ENCODE results near the gene POU4F1.
"Not testable (repeated sequence)": the region's sequence is repeated elsewhere in the genome, so short reads cannot be mapped to it uniquely, and the experiment has no call there.

Gene POU4F1

GRCh38 chr13:78603240-78603957, at the start of gene POU4F1:
TSS of gene POU4F1 (minus strand) at chr13:78603552. CDS start at chr13:78603326, 226 bp downstream.
- peak; percentile 26 for DNase-seq

DNA sequence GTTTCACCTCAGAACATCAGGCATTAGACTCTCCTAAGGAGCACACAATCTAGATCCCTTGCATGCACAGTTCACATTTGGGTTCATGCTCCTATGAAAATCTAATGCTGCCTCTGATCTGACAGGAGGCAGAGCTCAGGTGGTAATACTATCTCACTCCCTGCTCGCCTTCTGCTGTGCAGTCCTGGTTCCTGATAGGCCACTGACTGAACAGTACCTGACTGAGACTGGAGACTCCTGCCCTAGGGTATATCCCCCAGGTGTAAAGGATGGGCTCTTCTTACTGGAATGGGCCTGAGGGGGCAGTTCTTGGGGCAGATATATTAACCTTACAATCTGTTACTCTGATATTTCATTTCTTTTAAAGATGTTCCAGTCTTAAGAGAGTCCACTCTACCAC, 49.3 kb upstream of the POU4F1 start:
- no peak for DNase-seq

- DNase-seq = no peak
Measured at GRCh38 chr13:78650717-78651083, 47.3 kb upstream of the POU4F1 start.

- no peak for DNase-seq
Measured at GRCh38 chr13:78649997-78650716, 46.8 kb upstream of the POU4F1 start.

- not testable (repeated sequence) for DNase-seq
Measured at GRCh38 chr13:78647109-78647678, 43.8 kb upstream of the POU4F1 start.

- DNase-seq = no peak
Measured at GRCh38 chr13:78638216-78638615, 34.9 kb upstream of the POU4F1 start.

DNA sequence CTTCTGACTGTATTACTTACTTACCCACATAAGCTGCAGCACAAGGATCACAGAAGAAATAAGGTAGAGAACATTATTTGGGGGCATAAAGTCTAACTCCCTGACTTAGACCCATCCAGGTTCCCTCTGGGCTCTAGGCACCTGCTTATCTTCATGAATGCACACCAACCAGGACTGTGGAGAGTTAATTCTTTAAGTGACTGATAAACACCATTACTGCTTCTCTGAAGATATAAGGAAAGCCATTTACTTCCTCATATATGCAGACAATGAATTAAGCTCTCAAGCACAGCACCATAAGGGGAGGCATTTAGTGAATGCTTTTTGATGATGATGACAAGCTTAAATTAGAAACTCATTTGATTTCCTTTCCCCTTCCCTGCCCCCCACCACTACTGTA, 33.1 kb upstream of the POU4F1 start:
- no peak for DNase-seq

- no peak for DNase-seq
Measured at GRCh38 chr13:78632996-78633395, 29.6 kb upstream of the POU4F1 start.

DNA sequence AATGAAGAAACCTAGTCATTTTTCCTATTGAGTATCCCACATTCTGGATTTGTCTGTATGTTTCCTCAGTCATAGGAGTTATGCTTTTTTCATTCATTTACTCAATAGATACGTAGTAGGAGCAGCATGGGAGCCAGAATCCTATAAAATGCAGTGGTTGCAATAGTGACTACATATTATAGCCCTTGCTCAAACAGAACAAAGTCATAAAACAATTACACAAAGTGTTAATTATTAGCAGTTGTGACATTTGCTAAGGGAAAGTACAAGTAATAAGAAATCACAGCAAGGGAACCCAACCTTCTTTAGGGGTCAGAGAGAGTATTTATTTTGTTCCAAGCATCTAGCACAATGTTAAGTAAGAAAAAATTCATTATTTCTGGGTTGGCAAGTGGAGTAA, 27.7 kb upstream of the POU4F1 start:
- DNase-seq = no peak

DNA sequence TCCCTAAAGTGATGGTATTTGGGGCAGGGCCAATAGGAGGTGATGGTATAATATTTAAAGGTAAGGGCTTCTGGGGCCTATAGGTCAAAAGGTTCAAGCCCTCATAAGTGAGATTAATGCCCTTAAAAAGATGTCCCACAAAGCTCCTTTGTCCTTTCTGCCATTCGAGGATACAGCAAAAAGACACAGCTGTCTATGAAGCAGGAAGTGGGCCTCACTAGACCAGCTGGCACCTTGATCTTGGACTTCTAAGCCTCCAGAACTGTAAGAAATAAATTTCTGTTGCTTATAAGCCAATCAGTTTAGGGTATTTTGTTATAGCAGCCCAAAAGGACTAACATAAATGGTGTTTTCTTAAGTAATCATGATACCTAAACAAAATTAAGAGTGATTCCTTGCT, 27.2 kb upstream of the POU4F1 start:
- DNase-seq = no peak

GRCh38 chr13:78625384-78625783, 22.0 kb upstream of the POU4F1 start:
- DNase-seq = no peak

GRCh38 chr13:78623132-78623531, 19.8 kb upstream of the POU4F1 start:
- DNase-seq = no peak

DNA sequence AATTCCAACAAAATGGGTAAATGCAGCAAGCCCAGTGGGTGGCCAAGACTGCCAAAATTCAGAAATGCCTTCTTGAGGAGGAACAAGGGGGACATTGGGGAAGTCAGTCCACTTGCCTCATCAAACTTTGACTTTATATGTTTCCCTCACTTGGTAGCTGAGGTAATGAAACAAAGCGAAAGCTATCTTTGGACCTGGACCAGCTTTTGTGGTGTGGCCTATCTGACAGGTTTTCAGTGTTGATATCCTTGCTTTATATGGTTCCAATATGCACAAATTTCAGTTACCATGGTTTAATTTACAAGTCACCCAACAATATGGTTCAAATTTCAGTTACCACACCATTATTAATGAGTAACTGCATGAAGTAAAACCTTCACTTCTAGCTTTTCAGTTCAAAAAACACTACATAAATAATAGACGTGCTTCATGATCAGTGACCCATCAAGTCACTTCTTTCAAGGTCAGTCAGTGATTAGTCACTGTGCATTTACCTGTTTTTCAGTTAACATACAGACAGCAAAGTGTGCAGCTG, 17.7 kb upstream of the POU4F1 start:
- DNase-seq = no peak

- DNase-seq = no peak
Measured at GRCh38 chr13:78618411-78618810, 15.1 kb upstream of the POU4F1 start.

GRCh38 chr13:78611040-78611439, 7.7 kb upstream of the POU4F1 start:
- no peak for DNase-seq

GRCh38 chr13:78610381-78610883, 7.1 kb upstream of the POU4F1 start:
- no peak for DNase-seq

DNA sequence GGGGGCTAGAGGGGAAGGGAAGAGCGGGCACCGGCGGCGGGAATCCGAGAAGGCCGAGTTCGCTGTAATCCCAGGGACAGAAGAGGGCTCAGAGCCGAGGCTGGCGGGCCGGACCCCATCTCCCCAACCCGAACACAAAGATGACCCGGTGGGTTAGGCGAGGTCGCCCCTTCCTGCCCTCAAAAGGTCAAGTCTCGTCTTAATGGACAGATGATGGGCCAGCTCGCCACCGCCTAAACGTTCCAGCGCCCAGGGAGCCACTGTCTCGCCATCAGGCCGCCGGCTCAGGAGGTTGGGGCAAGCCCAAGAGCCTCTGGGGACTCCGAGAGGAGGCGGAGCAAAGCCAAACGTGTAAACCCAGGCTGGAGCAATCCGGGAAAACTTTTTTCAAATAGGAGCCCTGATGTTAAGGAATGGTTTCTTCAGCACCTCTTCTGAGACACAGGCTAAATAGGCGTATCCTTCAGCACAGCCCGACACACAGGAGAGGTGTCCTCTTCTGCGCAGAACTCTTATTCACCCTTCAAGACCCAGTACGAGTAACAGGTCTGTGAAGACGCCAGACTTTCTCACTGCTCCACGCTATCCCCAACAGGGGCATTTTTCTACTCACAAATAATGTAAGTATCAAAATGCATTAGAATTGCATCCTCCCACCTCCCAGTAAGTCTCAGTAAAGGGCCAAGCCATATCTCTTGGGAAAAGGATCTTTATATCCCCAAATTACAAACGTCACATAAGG, 6.3 kb upstream of the POU4F1 start:
- no peak for DNase-seq

DNA sequence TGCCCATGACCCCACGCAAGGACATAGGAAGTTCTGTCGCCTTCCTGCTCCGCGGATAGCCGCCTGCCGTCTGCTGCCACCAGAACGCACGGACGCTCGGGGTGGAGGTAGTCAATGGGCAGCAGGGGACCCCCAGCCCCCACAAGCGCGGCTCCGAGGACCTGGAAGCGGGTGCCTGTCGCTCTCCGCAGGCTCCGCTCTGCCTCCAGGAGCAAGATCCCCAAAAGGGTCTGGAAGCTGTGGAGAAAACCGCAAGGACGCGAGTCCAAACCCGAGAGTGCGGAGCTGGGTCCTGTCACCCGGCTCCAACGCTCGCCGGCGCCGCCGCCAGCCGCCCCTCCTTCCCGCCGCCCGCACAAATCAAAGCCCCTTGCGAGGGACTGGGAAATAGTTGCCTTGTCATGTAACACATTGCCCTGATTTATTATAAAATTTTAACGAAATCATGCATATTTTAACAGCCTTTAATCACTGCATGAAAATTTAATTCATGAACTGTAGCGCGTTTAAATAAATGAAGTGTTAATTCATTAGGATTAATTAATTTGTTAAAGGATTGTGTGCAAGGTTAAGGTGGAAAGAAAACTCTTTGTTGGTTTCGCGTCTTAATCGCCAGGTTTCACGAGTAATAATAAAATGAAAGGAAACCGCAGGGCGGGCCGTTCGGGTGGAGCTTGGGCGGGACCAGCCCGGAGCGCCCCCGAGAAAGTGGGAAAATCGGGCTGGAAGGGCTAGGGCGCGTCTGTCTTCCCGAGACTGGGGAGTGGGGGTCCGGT, 5.5 kb upstream of the POU4F1 start:
- no peak for DNase-seq

GRCh38 chr13:78608252-78608687, 4.9 kb upstream of the POU4F1 start:
- no peak for DNase-seq

GRCh38 chr13:78607409-78608251, 4.3 kb upstream of the POU4F1 start:
- DNase-seq = no peak
